Neural cell (in vitro differentiated cells): Measurements from ENCODE around the gene EIF4A3. TPM values are rescaled to one million over a fixed set of nuclear protein-coding genes. Genes with fewer than 3 reads are reported as not detected.

Experiments
- H2AFZ ChIP-seq: fragments of 200-600, 300-800 bp; sonication (generic), shearing (Covaris generic); 2 replicates; pipeline ENCODE4 v1.6.0; 2014; ENCODE audit warnings: low read depth, mild to moderate bottlenecking, antibody characterized with exemption, low read length, moderate library complexity
- H3F3A ChIP-seq: fragments of 200-600 bp; shearing (Covaris generic); 2 replicates; pipeline ENCODE4 v1.6.1; 2016; ENCODE audit warnings: mild to moderate bottlenecking, moderate library complexity, mixed read lengths, antibody characterized with exemption, low read length; ENCODE audit not compliant: insufficient read depth, poor library complexity, severe bottlenecking
- H3K27ac ChIP-seq: fragments of 200-600, 300-800 bp; sonication (generic), shearing (Covaris generic); 2 replicates; pipeline ENCODE4 v1.5.1; 2014; ENCODE audit warnings: mild to moderate bottlenecking, low read length, moderate library complexity
- H3K27me3 ChIP-seq: fragments of 300-800, 200-600 bp; sonication (generic), shearing (Covaris generic); 2 replicates; pipeline ENCODE4 v1.6.0; 2014; ENCODE audit warnings: mild to moderate bottlenecking, low read depth, low read length, moderate library complexity; ENCODE audit not compliant: insufficient read depth
- H3K36me3 ChIP-seq: fragments of 300-800, 200-600 bp; sonication (generic), shearing (Covaris generic); 2 replicates; pipeline ENCODE4 v1.5.1; 2014; ENCODE audit warnings: mild to moderate bottlenecking, antibody characterized with exemption, low read length, moderate library complexity; ENCODE audit not compliant: insufficient read depth
- H3K4me2 ChIP-seq: fragments of 300-800, 200-600 bp; sonication (generic), shearing (Covaris generic); 2 replicates; pipeline ENCODE4 v1.6.0; 2014; ENCODE audit warnings: mild to moderate bottlenecking, low read length
- H3K4me3 ChIP-seq: fragments of 300-800, 200-600 bp; sonication (generic), shearing (Covaris generic); 2 replicates; pipeline ENCODE4 v1.5.1; 2014; ENCODE audit warnings: mild to moderate bottlenecking, low read length, moderate library complexity
- H3K79me2 ChIP-seq: fragments of 200-600 bp; shearing (Covaris generic); replicated peaks from 2 replicates; pipeline ENCODE4 v1.6.0; 2014; ENCODE audit warnings: mild to moderate bottlenecking, low read length, moderate library complexity; ENCODE audit not compliant: insufficient read depth
- H3K9ac ChIP-seq: fragments of 300-800, 200-600 bp; sonication (generic), shearing (Covaris generic); 2 replicates; pipeline ENCODE4 v1.6.1; 2016; ENCODE audit warnings: mild to moderate bottlenecking, low read length, mixed read lengths
- H3K9me2 ChIP-seq: fragments of 200-600 bp; shearing (Covaris generic); 2 replicates; pipeline ENCODE4 v1.6.1; 2016; ENCODE audit warnings: mild to moderate bottlenecking, low read length, mixed read lengths; ENCODE audit not compliant: insufficient read depth
- H3K9me3 ChIP-seq: fragments of 200-600, 300-800 bp; sonication (generic), shearing (Covaris generic); 2 replicates; pipeline ENCODE4 v1.6.1; 2016; ENCODE audit warnings: mild to moderate bottlenecking, mixed run types, low read length, moderate library complexity, mixed read lengths
- H4K20me1 ChIP-seq: fragments of 200-600 bp; shearing (Covaris generic); 2 replicates; pipeline ENCODE4 v1.6.1; 2016; ENCODE audit warnings: mild to moderate bottlenecking, mixed run types; ENCODE audit not compliant: insufficient read depth
- EP300 ChIP-seq: fragments of 450-650 bp; conservative IDR thresholded peaks from 2 replicates; pipeline ENCODE4 v1.6.1; 2014; ENCODE audit warnings: antibody characterized with exemption, mild to moderate bottlenecking, moderate library complexity; ENCODE audit not compliant: poor library complexity, severe bottlenecking
- EZH2 ChIP-seq: fragments of 200-600, 300-800 bp; shearing (Covaris generic), sonication (generic); IDR thresholded peaks from 2 replicates; pipeline ENCODE4 v1.6.1; 2014; ENCODE audit warnings: antibody characterized with exemption, low read length, borderline replicate concordance, mild to moderate bottlenecking; ENCODE audit not compliant: insufficient read depth, poor library complexity, severe bottlenecking
- MXI1 ChIP-seq: fragments of 450-650 bp; conservative IDR thresholded peaks from 2 replicates; pipeline ENCODE4 v1.6.1; 2014; ENCODE audit warnings: antibody characterized with exemption, mild to moderate bottlenecking; ENCODE audit not compliant: poor library complexity, severe bottlenecking
- POLR2AphosphoS5 ChIP-seq: IDR thresholded peaks from 2 replicates; pipeline ENCODE4 v1.6.1; 2012
- RAD21 ChIP-seq: fragments of 450-650 bp; conservative IDR thresholded peaks from 2 replicates; pipeline ENCODE4 v1.6.1; 2014; ENCODE audit warnings: antibody characterized with exemption, mild to moderate bottlenecking, moderate library complexity
- SMC3 ChIP-seq: fragments of 450-650 bp; conservative IDR thresholded peaks from 2 replicates; pipeline ENCODE4 v1.6.1; 2014; ENCODE audit warnings: antibody characterized with exemption, mild to moderate bottlenecking, moderate library complexity; ENCODE audit not compliant: poor library complexity
- TAF1 ChIP-seq: IDR thresholded peaks from 2 replicates; pipeline ENCODE4 v1.6.1; 2012; ENCODE audit warnings: low read depth
- polyA plus RNA-seq: library from polyadenylated mRNA; depleted of rRNA; stranded (reverse); fragments of >200 nt; gene quantifications from 2 replicates; pipeline ENCODE4 v1.2.3, GENCODE V29; 2014
- TF ChIP-seq, protein P1 (sequence below): IDR thresholded peaks from 2 replicates; pipeline ENCODE4 v1.6.1; 2012; ENCODE audit warnings: borderline replicate concordance
- TF ChIP-seq, protein P2 (sequence below): fragments of 450-650 bp; IDR thresholded peaks from 2 replicates; pipeline ENCODE4 v1.5.1; 2014; ENCODE audit warnings: antibody characterized with exemption, mild to moderate bottlenecking, moderate library complexity; ENCODE audit not compliant: poor library complexity, severe bottlenecking

Gene EIF4A3
- polyA plus RNA-seq, 1 donor from 2014 or later = 109 TPM

DNA sequence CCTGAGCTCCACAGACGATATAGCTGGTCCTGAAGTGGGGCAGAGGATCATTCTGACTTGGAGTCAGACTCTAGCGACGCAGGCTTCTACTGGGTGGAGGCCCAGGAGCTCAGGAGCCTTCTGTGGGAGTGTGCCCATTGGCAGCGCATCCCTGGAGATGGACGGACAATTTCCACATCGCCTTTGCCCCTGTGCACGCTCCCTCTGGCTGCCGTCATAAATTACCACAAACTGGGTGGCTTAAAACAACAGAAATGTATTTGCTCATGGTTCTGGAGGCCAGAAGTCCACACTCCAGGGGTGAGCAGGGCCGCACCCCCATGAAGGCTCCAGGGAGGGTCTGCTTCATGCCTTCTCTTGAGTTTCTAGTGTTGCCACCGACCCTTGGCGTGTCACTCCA, 29.8 kb upstream of the EIF4A3 start:
- H3K9ac ChIP-seq = no peak overlapping the region

DNA sequence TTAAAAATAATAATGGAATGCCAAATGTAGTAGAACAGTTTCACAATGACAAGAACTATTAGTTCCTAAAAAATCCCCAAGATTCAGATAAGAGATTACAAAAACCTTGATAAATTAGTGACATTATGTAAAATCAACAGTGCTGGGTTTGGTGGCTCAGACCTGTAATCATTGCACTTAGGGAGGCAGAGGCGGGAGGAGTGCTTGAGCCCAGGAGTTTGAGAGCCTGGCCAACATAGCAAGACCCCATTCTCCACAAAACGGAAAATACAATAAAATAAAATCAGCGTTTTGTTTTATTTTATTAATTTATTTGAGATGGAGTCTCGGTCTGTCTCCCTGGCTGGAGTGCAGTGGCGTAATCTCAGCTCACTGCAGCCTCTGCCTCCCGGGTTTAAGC, 27.0 kb upstream of the EIF4A3 start:
- H3K9me2 ChIP-seq = no peaks in the 10 kb centered on the region
- no peaks in the 10 kb centered on the region for H3K79me2 ChIP-seq
- H4K20me1 ChIP-seq = no peaks in the 10 kb centered on the region
- H3K27me3 ChIP-seq = no peaks in the 10 kb centered on the region
- no peak overlapping the region for H3K9ac ChIP-seq
- no peaks in the 10 kb centered on the region for H3F3A ChIP-seq
- TF ChIP-seq EP300 (no peak), TAF1 (no peak), RAD21 (no peak), EZH2 (no peak), MXI1 (no peak), POLR2AphosphoS5 (no peak), SMC3 (no peak)
- TF ChIP-seq, protein P1, sequence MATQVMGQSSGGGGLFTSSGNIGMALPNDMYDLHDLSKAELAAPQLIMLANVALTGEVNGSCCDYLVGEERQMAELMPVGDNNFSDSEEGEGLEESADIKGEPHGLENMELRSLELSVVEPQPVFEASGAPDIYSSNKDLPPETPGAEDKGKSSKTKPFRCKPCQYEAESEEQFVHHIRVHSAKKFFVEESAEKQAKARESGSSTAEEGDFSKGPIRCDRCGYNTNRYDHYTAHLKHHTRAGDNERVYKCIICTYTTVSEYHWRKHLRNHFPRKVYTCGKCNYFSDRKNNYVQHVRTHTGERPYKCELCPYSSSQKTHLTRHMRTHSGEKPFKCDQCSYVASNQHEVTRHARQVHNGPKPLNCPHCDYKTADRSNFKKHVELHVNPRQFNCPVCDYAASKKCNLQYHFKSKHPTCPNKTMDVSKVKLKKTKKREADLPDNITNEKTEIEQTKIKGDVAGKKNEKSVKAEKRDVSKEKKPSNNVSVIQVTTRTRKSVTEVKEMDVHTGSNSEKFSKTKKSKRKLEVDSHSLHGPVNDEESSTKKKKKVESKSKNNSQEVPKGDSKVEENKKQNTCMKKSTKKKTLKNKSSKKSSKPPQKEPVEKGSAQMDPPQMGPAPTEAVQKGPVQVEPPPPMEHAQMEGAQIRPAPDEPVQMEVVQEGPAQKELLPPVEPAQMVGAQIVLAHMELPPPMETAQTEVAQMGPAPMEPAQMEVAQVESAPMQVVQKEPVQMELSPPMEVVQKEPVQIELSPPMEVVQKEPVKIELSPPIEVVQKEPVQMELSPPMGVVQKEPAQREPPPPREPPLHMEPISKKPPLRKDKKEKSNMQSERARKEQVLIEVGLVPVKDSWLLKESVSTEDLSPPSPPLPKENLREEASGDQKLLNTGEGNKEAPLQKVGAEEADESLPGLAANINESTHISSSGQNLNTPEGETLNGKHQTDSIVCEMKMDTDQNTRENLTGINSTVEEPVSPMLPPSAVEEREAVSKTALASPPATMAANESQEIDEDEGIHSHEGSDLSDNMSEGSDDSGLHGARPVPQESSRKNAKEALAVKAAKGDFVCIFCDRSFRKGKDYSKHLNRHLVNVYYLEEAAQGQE = no peak
- TF ChIP-seq, protein P2, sequence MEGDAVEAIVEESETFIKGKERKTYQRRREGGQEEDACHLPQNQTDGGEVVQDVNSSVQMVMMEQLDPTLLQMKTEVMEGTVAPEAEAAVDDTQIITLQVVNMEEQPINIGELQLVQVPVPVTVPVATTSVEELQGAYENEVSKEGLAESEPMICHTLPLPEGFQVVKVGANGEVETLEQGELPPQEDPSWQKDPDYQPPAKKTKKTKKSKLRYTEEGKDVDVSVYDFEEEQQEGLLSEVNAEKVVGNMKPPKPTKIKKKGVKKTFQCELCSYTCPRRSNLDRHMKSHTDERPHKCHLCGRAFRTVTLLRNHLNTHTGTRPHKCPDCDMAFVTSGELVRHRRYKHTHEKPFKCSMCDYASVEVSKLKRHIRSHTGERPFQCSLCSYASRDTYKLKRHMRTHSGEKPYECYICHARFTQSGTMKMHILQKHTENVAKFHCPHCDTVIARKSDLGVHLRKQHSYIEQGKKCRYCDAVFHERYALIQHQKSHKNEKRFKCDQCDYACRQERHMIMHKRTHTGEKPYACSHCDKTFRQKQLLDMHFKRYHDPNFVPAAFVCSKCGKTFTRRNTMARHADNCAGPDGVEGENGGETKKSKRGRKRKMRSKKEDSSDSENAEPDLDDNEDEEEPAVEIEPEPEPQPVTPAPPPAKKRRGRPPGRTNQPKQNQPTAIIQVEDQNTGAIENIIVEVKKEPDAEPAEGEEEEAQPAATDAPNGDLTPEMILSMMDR = no peak
- H3K4me2 ChIP-seq = no peak overlapping the region
- no peak overlapping the region for H3K27ac ChIP-seq
- no peak overlapping the region for H2AFZ ChIP-seq
- no peaks in the 10 kb centered on the region for H3K36me3 ChIP-seq
- H3K4me3 ChIP-seq = no peak overlapping the region
- H3K9me3 ChIP-seq = no peaks in the 10 kb centered on the region

More for the DNA sequence above, 29.8 kb upstream of the EIF4A3 start:
- Histone ChIP-seq H3K4me3 (no peak overlapping the region), H3K9me2 (no peaks in the 10 kb centered on the region), H3K36me3 (no peaks in the 10 kb centered on the region), H2AFZ (no peak overlapping the region), H3K9me3 (no peaks in the 10 kb centered on the region), H3F3A (no peaks in the 10 kb centered on the region), H3K79me2 (no peaks in the 10 kb centered on the region), H3K27ac (no peak overlapping the region), H4K20me1 (no peaks in the 10 kb centered on the region), H3K4me2 (no peak overlapping the region), H3K27me3 (no peaks in the 10 kb centered on the region)
- TF ChIP-seq EZH2 = no peak
- no peak for TF ChIP-seq MXI1
- TF ChIP-seq RAD21 = no peak
- no peak for TF ChIP-seq EP300
- TF ChIP-seq, protein P1 = no peak
- TF ChIP-seq TAF1 = no peak
- no peak for TF ChIP-seq SMC3
- TF ChIP-seq POLR2AphosphoS5 = no peak
- TF ChIP-seq, protein P2 = no peak
